Endothelial cell of umbilical vein (primary cell): Measurements from ENCODE around the gene LGMN.

ENCODE experiments used
- EZH2 ChIP-seq: IDR thresholded peaks from 2 replicates; pipeline ENCODE4 v1.6.1; 2012; ENCODE audit warnings: borderline replicate concordance, low read depth, mild to moderate bottlenecking, moderate library complexity, low read length, inconsistent platforms; ENCODE audit not compliant: severe bottlenecking
- POLR2A ChIP-seq: IDR thresholded peaks from 2 replicates; pipeline ENCODE4 v1.6.1; 2012; ENCODE audit warnings: low read depth, mild to moderate bottlenecking, control low read depth, low read length
- TF ChIP-seq, protein P1 (sequence below), 2 donors: IDR thresholded peaks; 1 replicate in 1 of 2; 2 replicates in 1 of 2; pipeline ENCODE4 v1.5.1; 2011; ENCODE audit warnings: low read length in 2 of 2, mild to moderate bottlenecking in 2 of 2, moderate library complexity in 2 of 2, control low read depth in 1 of 2, inconsistent platforms in 1 of 2, low read depth in 1 of 2; ENCODE audit not compliant: insufficient read depth in 1 of 2; ENCODE audit errors: extremely low read depth in 1 of 2

GRCh38 chr14:92675976-92676375 is 72.5 kb downstream of the LGMN start:
- TF ChIP-seq, protein P1, sequence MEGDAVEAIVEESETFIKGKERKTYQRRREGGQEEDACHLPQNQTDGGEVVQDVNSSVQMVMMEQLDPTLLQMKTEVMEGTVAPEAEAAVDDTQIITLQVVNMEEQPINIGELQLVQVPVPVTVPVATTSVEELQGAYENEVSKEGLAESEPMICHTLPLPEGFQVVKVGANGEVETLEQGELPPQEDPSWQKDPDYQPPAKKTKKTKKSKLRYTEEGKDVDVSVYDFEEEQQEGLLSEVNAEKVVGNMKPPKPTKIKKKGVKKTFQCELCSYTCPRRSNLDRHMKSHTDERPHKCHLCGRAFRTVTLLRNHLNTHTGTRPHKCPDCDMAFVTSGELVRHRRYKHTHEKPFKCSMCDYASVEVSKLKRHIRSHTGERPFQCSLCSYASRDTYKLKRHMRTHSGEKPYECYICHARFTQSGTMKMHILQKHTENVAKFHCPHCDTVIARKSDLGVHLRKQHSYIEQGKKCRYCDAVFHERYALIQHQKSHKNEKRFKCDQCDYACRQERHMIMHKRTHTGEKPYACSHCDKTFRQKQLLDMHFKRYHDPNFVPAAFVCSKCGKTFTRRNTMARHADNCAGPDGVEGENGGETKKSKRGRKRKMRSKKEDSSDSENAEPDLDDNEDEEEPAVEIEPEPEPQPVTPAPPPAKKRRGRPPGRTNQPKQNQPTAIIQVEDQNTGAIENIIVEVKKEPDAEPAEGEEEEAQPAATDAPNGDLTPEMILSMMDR (IDR thresholded peaks at IDR 0.05; ENCODE audit: extremely low read depth in 1 of 2, insufficient read depth in 1 of 2, low read depth in 1 of 2, low read length in 2 of 2) = no peak
- TF ChIP-seq POLR2A = no peak
- TF ChIP-seq EZH2 = no peak
